ENCODE data around the gene ACBD6. TPM values are rescaled to one million over a fixed set of nuclear protein-coding genes. Genes with fewer than 3 reads are reported as not detected.
A peak's percentile ranks its signal among the peaks of the same experiment; 100 is the strongest.

ACBD6 gene
- total RNA-seq, 1 donor from 2014 or later = 43.4 TPM

DNA sequence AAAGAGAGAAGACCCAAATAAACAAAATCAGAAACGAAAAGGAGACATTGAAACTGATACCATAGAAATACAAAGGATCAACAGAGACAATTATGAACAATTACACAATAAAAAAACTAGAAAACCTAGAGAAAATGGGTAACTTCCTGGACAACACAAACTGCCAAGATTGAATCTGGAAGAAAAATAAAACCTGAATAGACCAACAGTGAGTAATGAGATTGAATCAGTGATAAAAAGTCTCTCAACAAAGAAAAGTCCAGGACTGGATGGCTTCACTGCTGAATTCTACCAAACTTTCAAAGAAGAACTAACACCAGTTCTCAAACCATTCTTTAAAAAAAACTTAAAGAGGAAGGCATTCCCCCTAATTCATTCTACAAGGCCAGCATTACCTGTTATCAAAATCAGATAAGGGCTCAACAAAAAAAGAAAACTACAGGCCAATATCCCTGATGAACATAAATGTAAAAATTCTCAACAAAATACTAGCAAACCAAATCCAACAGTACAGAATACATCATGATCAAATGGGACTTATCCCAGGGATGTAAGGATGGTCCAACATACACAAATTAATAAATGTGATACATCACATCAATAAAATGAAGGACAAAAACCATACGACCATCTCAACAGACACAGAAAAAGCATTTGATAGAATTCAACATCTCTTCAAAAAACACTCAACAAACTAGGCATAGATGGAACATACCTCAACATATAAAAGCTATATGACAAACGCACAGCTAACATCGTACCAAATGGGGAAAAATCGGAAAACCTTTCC is 119.9 kb downstream of the ACBD6 start:
- peaks cover 23% of the 10 kb centered on the region for H3K36me3 Mint-ChIP-seq (ENCODE audit: low read depth, unreplicated experiment)
- Histone ChIP-seq H2AFZ (ENCODE audit: low read depth, low read length) (no peak overlapping the region), H3K27me3 (ENCODE audit: insufficient read depth, low read length) (no peaks in the 10 kb centered on the region), H3K27ac (ENCODE audit: low read depth, low read length) (no peak overlapping the region), H4K20me1 (ENCODE audit: insufficient read depth, low read length) (peaks cover 25% of the 10 kb centered on the region), H3K4me1 (ENCODE audit: insufficient read depth, low read length) (no peaks in the 10 kb centered on the region), H3K4me2 (ENCODE audit: low read length) (peak overlapping the region; percentile 34), H3K9me3 (ENCODE audit: insufficient read depth, low read depth, low read length) (peaks cover 12% of the 10 kb centered on the region), H3K4me3 (ENCODE audit: insufficient read depth, low read depth, low read length) (no peak overlapping the region), H3K36me3 (ENCODE audit: insufficient read depth, low read length) (no peaks in the 10 kb centered on the region), H3K9ac (ENCODE audit: low read length) (no peak overlapping the region), H3K79me2 (ENCODE audit: insufficient read depth, low read length) (peaks cover 47% of the 10 kb centered on the region)
- DNase-seq (ENCODE audit: low read depth) = peak; percentile 50
- FAIRE-seq = peak; percentile 50
- no peak overlapping the region for H3K27ac Mint-ChIP-seq (ENCODE audit: unreplicated experiment)
- H3K27me3 Mint-ChIP-seq (ENCODE audit: low read depth, unreplicated experiment) = no peaks in the 10 kb centered on the region
- TF ChIP-seq EZH2 (IDR thresholded peaks at IDR 0.05; ENCODE audit: insufficient read depth, low read length) = no peak
- TF ChIP-seq, protein P1, sequence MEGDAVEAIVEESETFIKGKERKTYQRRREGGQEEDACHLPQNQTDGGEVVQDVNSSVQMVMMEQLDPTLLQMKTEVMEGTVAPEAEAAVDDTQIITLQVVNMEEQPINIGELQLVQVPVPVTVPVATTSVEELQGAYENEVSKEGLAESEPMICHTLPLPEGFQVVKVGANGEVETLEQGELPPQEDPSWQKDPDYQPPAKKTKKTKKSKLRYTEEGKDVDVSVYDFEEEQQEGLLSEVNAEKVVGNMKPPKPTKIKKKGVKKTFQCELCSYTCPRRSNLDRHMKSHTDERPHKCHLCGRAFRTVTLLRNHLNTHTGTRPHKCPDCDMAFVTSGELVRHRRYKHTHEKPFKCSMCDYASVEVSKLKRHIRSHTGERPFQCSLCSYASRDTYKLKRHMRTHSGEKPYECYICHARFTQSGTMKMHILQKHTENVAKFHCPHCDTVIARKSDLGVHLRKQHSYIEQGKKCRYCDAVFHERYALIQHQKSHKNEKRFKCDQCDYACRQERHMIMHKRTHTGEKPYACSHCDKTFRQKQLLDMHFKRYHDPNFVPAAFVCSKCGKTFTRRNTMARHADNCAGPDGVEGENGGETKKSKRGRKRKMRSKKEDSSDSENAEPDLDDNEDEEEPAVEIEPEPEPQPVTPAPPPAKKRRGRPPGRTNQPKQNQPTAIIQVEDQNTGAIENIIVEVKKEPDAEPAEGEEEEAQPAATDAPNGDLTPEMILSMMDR (IDR thresholded peaks at IDR 0.05; ENCODE audit: insufficient read depth, low read depth, low read length) = no peak
- H3K9me3 Mint-ChIP-seq (ENCODE audit: unreplicated experiment) = peaks cover 23% of the 10 kb centered on the region
- no peak overlapping the region for H3K4me3 Mint-ChIP-seq (ENCODE audit: unreplicated experiment)
- peaks cover 2% of the 10 kb centered on the region for H3K4me1 Mint-ChIP-seq (ENCODE audit: low read depth, unreplicated experiment)

DNA sequence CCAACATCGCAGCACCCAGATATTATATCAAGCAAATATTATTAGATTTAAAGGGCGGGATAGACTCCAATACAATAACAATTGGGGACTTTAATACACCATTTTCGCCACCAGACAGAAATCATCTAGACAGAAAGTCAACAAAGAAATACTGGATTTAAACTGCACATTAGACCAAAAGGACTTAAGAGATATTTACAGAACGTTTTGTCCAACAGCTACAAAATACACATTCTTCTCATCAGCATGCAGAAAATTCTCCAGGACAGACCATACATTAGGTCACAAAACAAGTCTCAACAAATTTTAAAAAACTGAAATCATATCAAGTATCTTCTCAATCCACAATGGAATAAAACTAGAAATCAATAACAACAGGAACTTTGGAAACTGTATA is 121.2 kb downstream of the ACBD6 start:
- Histone ChIP-seq H3K4me1 (ENCODE audit: insufficient read depth, low read length) (no peaks in the 10 kb centered on the region), H3K27me3 (ENCODE audit: insufficient read depth, low read length) (no peaks in the 10 kb centered on the region), H3K4me2 (ENCODE audit: low read length) (no peak overlapping the region), H3K9me3 (ENCODE audit: insufficient read depth, low read depth, low read length) (peaks cover 12% of the 10 kb centered on the region), H3K4me3 (ENCODE audit: insufficient read depth, low read depth, low read length) (no peak overlapping the region), H4K20me1 (ENCODE audit: insufficient read depth, low read length) (peaks cover 25% of the 10 kb centered on the region), H3K9ac (ENCODE audit: low read length) (no peak overlapping the region), H3K79me2 (ENCODE audit: insufficient read depth, low read length) (peaks cover 58% of the 10 kb centered on the region), H3K36me3 (ENCODE audit: insufficient read depth, low read length) (no peaks in the 10 kb centered on the region), H3K27ac (ENCODE audit: low read depth, low read length) (no peak overlapping the region), H2AFZ (ENCODE audit: low read depth, low read length) (no peak overlapping the region)
- H3K36me3 Mint-ChIP-seq (ENCODE audit: low read depth, unreplicated experiment) = peaks cover 23% of the 10 kb centered on the region
- FAIRE-seq = peak; percentile 41
- no peak overlapping the region for H3K27ac Mint-ChIP-seq (ENCODE audit: unreplicated experiment)
- peaks cover 2% of the 10 kb centered on the region for H3K4me1 Mint-ChIP-seq (ENCODE audit: low read depth, unreplicated experiment)
- TF ChIP-seq, protein P1 (IDR thresholded peaks at IDR 0.05; ENCODE audit: insufficient read depth, low read depth, low read length) = no peak
- no peak for TF ChIP-seq EZH2 (IDR thresholded peaks at IDR 0.05; ENCODE audit: insufficient read depth, low read length)
- no peak overlapping the region for H3K4me3 Mint-ChIP-seq (ENCODE audit: unreplicated experiment)
- peaks cover 23% of the 10 kb centered on the region for H3K9me3 Mint-ChIP-seq (ENCODE audit: unreplicated experiment)
- no peaks in the 10 kb centered on the region for H3K27me3 Mint-ChIP-seq (ENCODE audit: low read depth, unreplicated experiment)
- no peak for DNase-seq (ENCODE audit: low read depth)

Measured in astrocyte (in vitro differentiated cells and primary cell).